ENCODE data around the gene STX8. TPM values are rescaled to one million over a fixed set of nuclear protein-coding genes. Genes with fewer than 3 reads are reported as not detected.

STX8 gene
- total RNA-seq, 1 experiment from 2014 or later, result 38.8 TPM

- ChIA-PET CTCF (no interaction called here), POLR2A (no interaction called here), RAD21 (ENCODE audit: low non-redundant PET in 1 of 2, low total read pairs in 2 of 2, uncharacterized antibody in 2 of 2, unreplicated experiment in 2 of 2) (no interaction called here)
- intact Hi-C loops (cut with micrococcal nuclease), result no loop called here
- DNase-seq (ENCODE audit: low read depth, low spot score) (no peak), ATAC-seq (no peak)
- H3K4me1 ChIP-seq (ENCODE audit: control insufficient read depth in 1 of 2, insufficient read depth in 2 of 2, low read length in 2 of 2), result no peaks in the 10 kb centered on the region
- no peaks in the 10 kb centered on the region for H3K27me3 ChIP-seq (ENCODE audit: insufficient read depth, low read length)
- H3K27ac ChIP-seq (ENCODE audit: low read depth, low read length), result no peak overlapping the region
- H4K20me1 ChIP-seq (ENCODE audit: insufficient read depth), result no peaks in the 10 kb centered on the region
- BruUV-seq (replicated peaks), result no TSS peak
- TF ChIP-seq MAX (IDR thresholded peaks at IDR 0.05) (no peak), EZH2 (IDR thresholded peaks at IDR 0.05) (no peak), EGR1 (IDR thresholded peaks at IDR 0.05; ENCODE audit: low read depth) (no peak), POLR2A (IDR thresholded peaks at IDR 0.05; ENCODE audit: borderline replicate concordance, extremely low read depth, insufficient read depth, insufficient read length) (no peak), CBX3 (IDR thresholded peaks at IDR 0.05; ENCODE audit: low read depth) (no peak)
- no peak overlapping the region for H2AFZ ChIP-seq (ENCODE audit: low read depth, low read length, poor library complexity, severe bottlenecking)
- H3K9me3 ChIP-seq (ENCODE audit: control insufficient read depth in 1 of 2, insufficient read depth in 1 of 2, low read depth in 1 of 2, low read length in 2 of 2), result peaks cover 6% of the 10 kb centered on the region in 2 experiments; a peak in 2 of 4 replicates
- no peaks in the 10 kb centered on the region for H3K79me2 ChIP-seq (ENCODE audit: insufficient read depth, low read length)
- H3K4me2 ChIP-seq (ENCODE audit: low read length), result no peak overlapping the region
- H3K36me3 ChIP-seq (ENCODE audit: control insufficient read depth in 1 of 2, insufficient read depth in 2 of 2, low read length in 2 of 2), result no peaks in the 10 kb centered on the region
- H3K9ac ChIP-seq (ENCODE audit: low read length), result no peak overlapping the region
- H3K4me3 ChIP-seq (replicated peaks in 1 of 2; ENCODE audit: low read depth in 1 of 2, low read length in 2 of 2), result no peak overlapping the region
- no peaks in the 10 kb centered on the region for H3K9me2 ChIP-seq (ENCODE audit: insufficient read depth)
These were observed 47.3 kb upstream of the STX8 start for GRCh38 chr17:9622961-9623360.

GRCh38 chr17:9615486-9615885, 39.9 kb upstream of the STX8 start:
- Histone ChIP-seq H3K4me2 (ENCODE audit: low read length) (no peak overlapping the region), H3K9ac (ENCODE audit: low read length) (no peak overlapping the region), H3K27me3 (ENCODE audit: insufficient read depth, low read length) (no peaks in the 10 kb centered on the region), H3K9me3 (ENCODE audit: control insufficient read depth in 1 of 2, insufficient read depth in 1 of 2, low read depth in 1 of 2, low read length in 2 of 2) (no peaks in the 10 kb centered on the region), H3K79me2 (ENCODE audit: insufficient read depth, low read length) (no peaks in the 10 kb centered on the region), H3K36me3 (ENCODE audit: control insufficient read depth in 1 of 2, insufficient read depth in 2 of 2, low read length in 2 of 2) (no peaks in the 10 kb centered on the region), H4K20me1 (ENCODE audit: insufficient read depth) (no peaks in the 10 kb centered on the region), H2AFZ (ENCODE audit: low read depth, low read length, poor library complexity, severe bottlenecking) (no peak overlapping the region), H3K27ac (ENCODE audit: low read depth, low read length) (no peak overlapping the region), H3K4me1 (ENCODE audit: control insufficient read depth in 1 of 2, insufficient read depth in 2 of 2, low read length in 2 of 2) (no peaks in the 10 kb centered on the region), H3K9me2 (ENCODE audit: insufficient read depth) (no peaks in the 10 kb centered on the region), H3K4me3 (replicated peaks in 1 of 2; ENCODE audit: low read depth in 1 of 2, low read length in 2 of 2) (no peak overlapping the region)
- DNase-seq (ENCODE audit: low read depth, low spot score) (no peak), ATAC-seq (no peak)
- ChIA-PET RAD21 (ENCODE audit: low non-redundant PET in 1 of 2, low total read pairs in 2 of 2, uncharacterized antibody in 2 of 2, unreplicated experiment in 2 of 2) (no interaction called here), CTCF (no interaction called here), POLR2A (no interaction called here)
- BruUV-seq (replicated peaks), result no TSS peak
- intact Hi-C loops (cut with micrococcal nuclease), result no loop called here
- TF ChIP-seq, protein P1, sequence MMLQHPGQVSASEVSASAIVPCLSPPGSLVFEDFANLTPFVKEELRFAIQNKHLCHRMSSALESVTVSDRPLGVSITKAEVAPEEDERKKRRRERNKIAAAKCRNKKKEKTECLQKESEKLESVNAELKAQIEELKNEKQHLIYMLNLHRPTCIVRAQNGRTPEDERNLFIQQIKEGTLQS (IDR thresholded peaks at IDR 0.05), result no peak
- TF ChIP-seq POLR2A (IDR thresholded peaks at IDR 0.05; ENCODE audit: borderline replicate concordance, extremely low read depth, insufficient read depth, insufficient read length), result no peak
- no peak for TF ChIP-seq YY1 (IDR thresholded peaks at IDR 0.05; ENCODE audit: extremely low read depth, insufficient replicate concordance, low read depth, low read length)
- no peak for TF ChIP-seq MAX (IDR thresholded peaks at IDR 0.05)
- no peak for TF ChIP-seq EZH2phosphoT487 (IDR thresholded peaks at IDR 0.05; ENCODE audit: borderline replicate concordance)
- TF ChIP-seq ZFX (IDR thresholded peaks at IDR 0.05), result no peak
- TF ChIP-seq ZNF274 (IDR thresholded peaks at IDR 0.05; ENCODE audit: low read depth, low read length), result no peak
- TF ChIP-seq SRF (IDR thresholded peaks at IDR 0.05; ENCODE audit: low read depth), result no peak
- TF ChIP-seq, protein P2, sequence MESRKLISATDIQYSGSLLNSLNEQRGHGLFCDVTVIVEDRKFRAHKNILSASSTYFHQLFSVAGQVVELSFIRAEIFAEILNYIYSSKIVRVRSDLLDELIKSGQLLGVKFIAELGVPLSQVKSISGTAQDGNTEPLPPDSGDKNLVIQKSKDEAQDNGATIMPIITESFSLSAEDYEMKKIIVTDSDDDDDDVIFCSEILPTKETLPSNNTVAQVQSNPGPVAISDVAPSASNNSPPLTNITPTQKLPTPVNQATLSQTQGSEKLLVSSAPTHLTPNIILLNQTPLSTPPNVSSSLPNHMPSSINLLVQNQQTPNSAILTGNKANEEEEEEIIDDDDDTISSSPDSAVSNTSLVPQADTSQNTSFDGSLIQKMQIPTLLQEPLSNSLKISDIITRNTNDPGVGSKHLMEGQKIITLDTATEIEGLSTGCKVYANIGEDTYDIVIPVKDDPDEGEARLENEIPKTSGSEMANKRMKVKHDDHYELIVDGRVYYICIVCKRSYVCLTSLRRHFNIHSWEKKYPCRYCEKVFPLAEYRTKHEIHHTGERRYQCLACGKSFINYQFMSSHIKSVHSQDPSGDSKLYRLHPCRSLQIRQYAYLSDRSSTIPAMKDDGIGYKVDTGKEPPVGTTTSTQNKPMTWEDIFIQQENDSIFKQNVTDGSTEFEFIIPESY (IDR thresholded peaks at IDR 0.05; ENCODE audit: extremely low read depth, insufficient replicate concordance, low read length), result no peak
- no peak for TF ChIP-seq CTCF (IDR thresholded peaks at IDR 0.05 in 2 of 3, conservative IDR thresholded peaks at IDR 0.05 in 1 of 3; ENCODE audit: borderline replicate concordance in 1 of 3, insufficient read depth in 1 of 3, low read depth in 2 of 3, low read length in 2 of 3)
- no peak for TF ChIP-seq ELF1 (IDR thresholded peaks at IDR 0.05; ENCODE audit: borderline replicate concordance, low read depth)
- TF ChIP-seq FOSL1 (IDR thresholded peaks at IDR 0.05; ENCODE audit: low read depth), result no peak
- no peak for TF ChIP-seq SIN3A (IDR thresholded peaks at IDR 0.05; ENCODE audit: low read depth)
- no peak for TF ChIP-seq SP1 (IDR thresholded peaks at IDR 0.05; ENCODE audit: low read depth)
- TF ChIP-seq TCF7L2 (IDR thresholded peaks at IDR 0.05; ENCODE audit: borderline replicate concordance, extremely low read depth, insufficient read depth, insufficient read length), result no peak
